Adrenal gland (tissue), 5 donors: ENCODE measurements around the gene MOV10.
A peak's percentile ranks its signal among the peaks of the same experiment; 100 is the strongest.

Experiments used
- CTCF ChIP-seq, 6 experiments: fragments of 450-650 bp in 4 of 6; fragments of 200-600 bp in 2 of 6; sonication (generic) in 1 of 6; IDR thresholded peaks; 1 replicate in 5 of 6; 2 replicates in 1 of 6; pipeline versions ENCODE4 v1.5.1 to v1.8.0; 2016 to 2021; ENCODE audit warnings: antibody characterized with exemption in 6 of 6, mild to moderate bottlenecking in 2 of 6, moderate library complexity in 1 of 6
- POLR2A ChIP-seq, 2 donors: fragments of 450-650 bp; IDR thresholded peaks; one replicate each; pipeline ENCODE4 v1.6.1; 2017; ENCODE audit warnings: antibody characterized with exemption in 2 of 2, mild to moderate bottlenecking in 2 of 2, moderate library complexity in 1 of 2
- donor health status: DM: no; HTN: no; CAD: no.

DNA sequence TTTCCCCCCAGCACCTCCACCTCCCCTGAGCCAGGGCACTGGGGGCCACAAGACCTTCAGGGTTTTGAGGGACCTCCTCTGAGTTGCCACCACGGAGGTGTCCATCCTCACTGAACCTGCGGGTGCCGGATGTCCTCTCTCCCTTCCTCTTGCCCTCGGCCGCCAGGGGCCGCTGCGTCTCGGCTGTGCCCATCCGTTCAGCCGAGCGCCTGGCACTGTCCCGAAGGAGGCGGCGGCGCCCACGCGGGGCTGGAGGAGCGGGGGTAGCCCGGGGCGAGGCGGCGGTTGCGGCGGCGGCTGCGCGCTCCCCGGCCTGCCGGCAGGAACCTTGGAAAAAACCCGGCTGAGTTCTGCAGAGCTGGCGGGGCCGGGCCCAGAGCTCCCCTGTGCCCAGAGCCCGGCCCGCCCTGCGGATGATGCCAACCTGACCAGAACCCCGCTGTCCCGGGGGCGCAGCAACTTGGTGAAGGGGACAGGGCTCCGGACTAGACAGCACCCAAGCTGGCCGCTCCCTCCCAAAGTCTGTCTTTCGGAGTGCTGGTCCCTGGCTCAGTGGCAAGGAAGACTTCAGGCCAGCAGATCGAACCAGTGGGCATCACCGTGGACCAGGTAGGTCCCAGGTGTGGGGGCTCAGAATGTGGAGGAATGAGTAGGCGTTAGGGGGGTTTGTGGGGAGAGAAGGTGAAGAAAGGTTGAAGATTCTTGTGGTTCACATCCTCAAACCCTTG lies 44.4 kb downstream of the MOV10 start:
- no peak for TF ChIP-seq POLR2A (IDR thresholded peaks at IDR 0.05)
- TF ChIP-seq CTCF (IDR thresholded peaks at IDR 0.05): peak; percentile 55 to 89 (median 78)
